H1 (cell line): ENCODE measurements around the gene RSBN1.

Experiments
- ASH2L ChIP-seq: fragments of 200-600, 300-600 bp; sonication (generic); IDR thresholded peaks from one replicate; pipeline ENCODE4 v1.7.1; 2017; ENCODE audit warnings: low read length
- CEBPB ChIP-seq: IDR thresholded peaks from 2 replicates; pipeline ENCODE4 v1.6.1; 2012; ENCODE audit warnings: low read depth, low read length
- CTCF ChIP-seq, 3 experiments: IDR thresholded peaks; 1 replicate in 2 of 3; 2 replicates in 1 of 3; pipeline versions ENCODE4 v1.5.1 to v1.6.1; 2011; ENCODE audit warnings: low read length in 3 of 3, mild to moderate bottlenecking in 3 of 3, inconsistent platforms in 2 of 3, low read depth in 1 of 3, moderate library complexity in 1 of 3; ENCODE audit not compliant: insufficient read depth in 1 of 3; ENCODE audit errors: control extremely low read depth in 1 of 3
- GABPA ChIP-seq: IDR thresholded peaks from 2 replicates; pipeline ENCODE4 v1.6.1; 2011; ENCODE audit warnings: mild to moderate bottlenecking, low read length, moderate library complexity, borderline replicate concordance; ENCODE audit not compliant: insufficient read depth
- KDM1A ChIP-seq: fragments of 200-600, 300-600 bp; sonication (generic); IDR thresholded peaks from 2 replicates; pipeline ENCODE4 v1.7.1; 2016; ENCODE audit warnings: mild to moderate bottlenecking, low read length, borderline replicate concordance
- POLR2A ChIP-seq, 2 experiments: IDR thresholded peaks; 1 replicate in 1 of 2; 2 replicates in 1 of 2; pipeline ENCODE4 v1.6.1; 2011; ENCODE audit warnings: low read depth in 2 of 2, low read length in 2 of 2, mild to moderate bottlenecking in 2 of 2; ENCODE audit errors: control extremely low read depth in 1 of 2
- POLR2AphosphoS5 ChIP-seq: IDR thresholded peaks from 2 replicates; pipeline ENCODE4 v1.6.1; 2011; ENCODE audit warnings: low read depth, low read length
- SP4 ChIP-seq: IDR thresholded peaks from 2 replicates; pipeline ENCODE4 v1.6.1; 2012; ENCODE audit warnings: low read length, inconsistent platforms
- SUZ12 ChIP-seq: fragments of 200-600 bp; sonication (generic); IDR thresholded peaks from 2 replicates; pipeline ENCODE4 v1.6.1; 2012; ENCODE audit warnings: mild to moderate bottlenecking, inconsistent platforms, low read length, moderate library complexity, mixed read lengths
- TCF12 ChIP-seq: IDR thresholded peaks from 2 replicates; pipeline ENCODE4 v1.6.1; 2011; ENCODE audit warnings: low read depth, mild to moderate bottlenecking, low read length
- YY1 ChIP-seq: IDR thresholded peaks from 2 replicates; pipeline ENCODE4 v1.6.1; 2011; ENCODE audit warnings: low read depth, mild to moderate bottlenecking, low read length
- TF ChIP-seq, protein P1 (sequence below): IDR thresholded peaks from 2 replicates; pipeline ENCODE4 v1.6.1; 2012; ENCODE audit warnings: low read length, inconsistent platforms
- TF ChIP-seq, protein P2 (sequence below): IDR thresholded peaks from 2 replicates; pipeline ENCODE4 v1.6.1; 2012; ENCODE audit warnings: inconsistent platforms
- TF ChIP-seq, protein P3 (sequence below): IDR thresholded peaks from 2 replicates; pipeline ENCODE4 v1.6.1; 2011; ENCODE audit warnings: low read depth, mild to moderate bottlenecking, low read length; ENCODE audit not compliant: insufficient read depth

DNA sequence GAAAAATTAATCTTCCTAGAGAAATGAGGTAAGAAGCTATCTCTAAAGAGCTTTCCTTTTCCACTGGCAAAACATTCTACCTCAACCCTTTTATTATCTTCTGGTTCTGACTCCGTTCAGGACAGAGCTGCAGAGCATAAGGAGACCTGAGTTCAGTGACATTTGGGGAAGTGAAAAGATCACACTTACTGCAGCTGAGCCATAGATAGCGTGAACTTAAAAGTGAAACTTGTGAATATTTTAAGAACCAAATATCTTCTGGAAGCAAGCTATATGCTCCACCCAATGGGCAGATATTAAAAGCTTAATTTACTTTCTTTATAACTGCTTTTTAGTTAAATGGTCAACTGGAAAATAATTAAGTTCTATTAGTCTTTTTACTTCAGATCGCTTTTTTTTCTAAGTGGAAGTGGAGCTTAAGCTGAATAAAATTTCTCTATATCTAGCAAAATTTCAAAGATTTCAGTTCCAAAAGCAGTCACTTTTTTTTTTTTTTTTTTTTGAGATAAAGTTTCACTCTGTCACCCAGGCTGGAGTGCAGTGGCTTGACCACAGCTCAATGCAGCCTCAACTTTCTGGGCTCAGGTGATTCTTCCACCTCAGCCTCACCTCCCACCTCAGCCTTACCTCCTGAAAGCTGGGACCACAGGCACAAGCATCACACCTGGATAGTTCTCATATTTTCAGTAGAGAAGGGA, 47.4 kb upstream of the RSBN1 start:
- no peak for TF ChIP-seq GABPA
- TF ChIP-seq YY1 = no peak
- no peak for TF ChIP-seq POLR2AphosphoS5
- TF ChIP-seq SP4 = no peak
- no peak for TF ChIP-seq KDM1A
- TF ChIP-seq, protein P1, sequence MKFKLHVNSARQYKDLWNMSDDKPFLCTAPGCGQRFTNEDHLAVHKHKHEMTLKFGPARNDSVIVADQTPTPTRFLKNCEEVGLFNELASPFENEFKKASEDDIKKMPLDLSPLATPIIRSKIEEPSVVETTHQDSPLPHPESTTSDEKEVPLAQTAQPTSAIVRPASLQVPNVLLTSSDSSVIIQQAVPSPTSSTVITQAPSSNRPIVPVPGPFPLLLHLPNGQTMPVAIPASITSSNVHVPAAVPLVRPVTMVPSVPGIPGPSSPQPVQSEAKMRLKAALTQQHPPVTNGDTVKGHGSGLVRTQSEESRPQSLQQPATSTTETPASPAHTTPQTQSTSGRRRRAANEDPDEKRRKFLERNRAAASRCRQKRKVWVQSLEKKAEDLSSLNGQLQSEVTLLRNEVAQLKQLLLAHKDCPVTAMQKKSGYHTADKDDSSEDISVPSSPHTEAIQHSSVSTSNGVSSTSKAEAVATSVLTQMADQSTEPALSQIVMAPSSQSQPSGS = no peak
- TF ChIP-seq, protein P2, sequence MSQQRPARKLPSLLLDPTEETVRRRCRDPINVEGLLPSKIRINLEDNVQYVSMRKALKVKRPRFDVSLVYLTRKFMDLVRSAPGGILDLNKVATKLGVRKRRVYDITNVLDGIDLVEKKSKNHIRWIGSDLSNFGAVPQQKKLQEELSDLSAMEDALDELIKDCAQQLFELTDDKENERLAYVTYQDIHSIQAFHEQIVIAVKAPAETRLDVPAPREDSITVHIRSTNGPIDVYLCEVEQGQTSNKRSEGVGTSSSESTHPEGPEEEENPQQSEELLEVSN = no peak
- TF ChIP-seq SUZ12 = no peak
- TF ChIP-seq POLR2A (IDR thresholded peaks at IDR 0.05; ENCODE audit: control extremely low read depth in 1 of 2, low read depth in 2 of 2, low read length in 2 of 2) = no peak
- no peak for TF ChIP-seq CTCF (IDR thresholded peaks at IDR 0.05; ENCODE audit: control extremely low read depth in 1 of 3, insufficient read depth in 1 of 3, low read depth in 1 of 3, low read length in 3 of 3)
- TF ChIP-seq TCF12 = no peak
- TF ChIP-seq ASH2L = no peak
- TF ChIP-seq, protein P3, sequence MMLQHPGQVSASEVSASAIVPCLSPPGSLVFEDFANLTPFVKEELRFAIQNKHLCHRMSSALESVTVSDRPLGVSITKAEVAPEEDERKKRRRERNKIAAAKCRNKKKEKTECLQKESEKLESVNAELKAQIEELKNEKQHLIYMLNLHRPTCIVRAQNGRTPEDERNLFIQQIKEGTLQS = no peak
- TF ChIP-seq CEBPB = no peak
